ENCODE results near the gene DPH6.

The DPH6 gene

DNA sequence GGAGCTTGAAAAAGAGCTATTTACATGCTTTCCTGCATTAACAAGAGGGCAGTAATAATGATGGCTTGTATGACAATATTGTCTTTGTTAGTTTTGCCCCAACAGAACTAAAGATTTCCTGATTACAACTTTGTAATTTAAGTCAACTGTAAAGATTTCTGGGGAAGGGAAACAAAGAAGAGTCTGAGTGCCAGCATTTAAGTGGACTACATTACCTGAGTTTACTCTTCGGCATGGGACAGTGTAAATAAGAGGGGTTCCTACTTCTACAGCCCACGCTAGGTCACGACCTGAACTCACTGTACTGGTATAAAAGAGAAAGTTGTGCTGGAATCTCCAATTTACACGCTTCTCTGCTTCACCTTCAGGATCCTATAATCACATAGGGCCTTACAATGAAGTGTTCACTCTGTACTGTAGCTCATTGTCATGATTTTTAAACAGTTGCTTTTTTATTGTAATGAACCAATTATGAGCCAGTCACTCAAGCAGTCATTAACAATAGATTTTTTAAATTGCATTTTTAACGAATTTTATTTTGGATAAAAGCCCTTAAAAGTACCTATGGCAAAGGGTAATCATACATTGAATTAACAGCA, 39.6 kb downstream of the DPH6 start:
- Histone ChIP-seq H3K4ac (ENCODE audit: low read depth, low read length) (no peak overlapping the region), H3K79me1 (ENCODE audit: low read length) (no peaks in the 10 kb centered on the region), H3K23ac (ENCODE audit: low read length) (no peak overlapping the region), H3K4me2 (ENCODE audit: low read length) (no peak overlapping the region), H3K4me1 (ENCODE audit: control insufficient read depth, low read depth, low read length) (no peaks in the 10 kb centered on the region), H3K36me3 (ENCODE audit: control insufficient read depth, insufficient read depth, low read length) (no peaks in the 10 kb centered on the region), H3K27ac (ENCODE audit: low read depth, low read length) (no peak overlapping the region), H3K56ac (ENCODE audit: low read length) (no peak overlapping the region), H4K5ac (ENCODE audit: low read length) (no peak overlapping the region), H3K18ac (ENCODE audit: low read length) (no peak overlapping the region), H2BK5ac (ENCODE audit: low read length) (no peak overlapping the region), H3K79me2 (ENCODE audit: control insufficient read depth, insufficient read depth, low read length) (no peaks in the 10 kb centered on the region), H2AK5ac (ENCODE audit: low read length) (no peak overlapping the region), H2BK120ac (ENCODE audit: low read depth, low read length) (no peak overlapping the region), H3K9ac (ENCODE audit: low read length) (no peak overlapping the region), H4K8ac (ENCODE audit: low read depth, low read length) (no peak overlapping the region), H3K4me3 (ENCODE audit: low read length) (no peak overlapping the region), H2BK15ac (replicated peaks; ENCODE audit: low read depth) (no peak overlapping the region), H3K27me3 (ENCODE audit: insufficient read depth, low read length, poor library complexity) (no peaks in the 10 kb centered on the region)
- WGBS (ENCODE audit: extremely low coverage, insufficient coverage, low lambda C conversion rate): no CpG with 5 or more reads among the region's 5 CpGs
- no peak for DNase-seq

DNA sequence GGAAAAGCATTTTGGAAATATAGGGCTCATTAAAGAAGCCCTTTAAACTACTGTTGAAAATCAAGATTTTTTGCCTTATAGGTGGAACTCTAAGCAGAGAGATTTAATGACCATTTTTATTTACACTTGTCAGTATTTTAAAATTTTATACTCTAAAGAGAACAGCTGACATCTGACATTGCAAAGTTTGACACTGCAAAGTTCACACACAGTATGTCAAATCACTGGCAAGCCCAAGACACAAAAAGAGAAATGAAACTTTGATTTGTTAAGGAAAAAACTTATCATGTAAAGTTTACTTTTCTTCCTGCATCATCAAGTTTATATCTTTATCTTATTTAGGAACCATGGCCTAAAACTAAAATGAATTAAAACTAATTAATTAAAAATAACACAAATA, 40.2 kb downstream of the DPH6 start:
- H3K4me1 ChIP-seq (ENCODE audit: control insufficient read depth, low read depth, low read length): no peaks in the 10 kb centered on the region
- no peak overlapping the region for H2BK120ac ChIP-seq (ENCODE audit: low read depth, low read length)
- no peak overlapping the region for H3K23ac ChIP-seq (ENCODE audit: low read length)
- H4K5ac ChIP-seq (ENCODE audit: low read length): no peak overlapping the region
- no peak overlapping the region for H3K9ac ChIP-seq (ENCODE audit: low read length)
- no peaks in the 10 kb centered on the region for H3K36me3 ChIP-seq (ENCODE audit: control insufficient read depth, insufficient read depth, low read length)
- no peak overlapping the region for H3K27ac ChIP-seq (ENCODE audit: low read depth, low read length)
- no peak overlapping the region for H3K56ac ChIP-seq (ENCODE audit: low read length)
- H2BK15ac ChIP-seq (replicated peaks; ENCODE audit: low read depth): no peak overlapping the region
- no peak overlapping the region for H3K4me2 ChIP-seq (ENCODE audit: low read length)
- H3K79me2 ChIP-seq (ENCODE audit: control insufficient read depth, insufficient read depth, low read length): no peaks in the 10 kb centered on the region
- no peak for DNase-seq
- no peak overlapping the region for H2BK5ac ChIP-seq (ENCODE audit: low read length)
- H3K79me1 ChIP-seq (ENCODE audit: low read length): no peaks in the 10 kb centered on the region
- no peak overlapping the region for H3K18ac ChIP-seq (ENCODE audit: low read length)
- H2AK5ac ChIP-seq (ENCODE audit: low read length): no peak overlapping the region
- no peaks in the 10 kb centered on the region for H3K27me3 ChIP-seq (ENCODE audit: insufficient read depth, low read length, poor library complexity)
- H4K8ac ChIP-seq (ENCODE audit: low read depth, low read length): no peak overlapping the region
- H3K4ac ChIP-seq (ENCODE audit: low read depth, low read length): no peak overlapping the region
- H3K4me3 ChIP-seq (ENCODE audit: low read length): no peak overlapping the region

DNA sequence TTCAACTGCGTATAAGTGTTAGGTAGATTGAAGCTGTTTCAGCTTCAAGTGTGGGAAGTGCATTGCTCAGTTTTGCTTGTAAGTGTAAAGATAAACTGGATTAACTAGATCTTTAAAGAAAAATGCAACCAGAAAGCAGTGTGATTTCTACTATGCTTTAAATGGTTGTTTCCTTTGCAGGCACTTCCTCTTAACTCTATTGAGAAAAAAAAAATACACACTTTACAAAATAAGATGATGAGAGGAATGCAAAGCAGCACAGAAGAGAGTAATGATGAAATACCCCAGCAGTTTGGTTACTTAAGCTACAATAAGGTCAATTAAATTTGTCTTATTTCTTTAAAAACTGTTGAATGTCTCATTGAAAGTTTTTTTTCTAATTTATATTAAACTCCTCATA, 40.8 kb downstream of the DPH6 start:
- Histone ChIP-seq H2BK120ac (ENCODE audit: low read depth, low read length) (no peak overlapping the region), H4K8ac (ENCODE audit: low read depth, low read length) (no peak overlapping the region), H3K27me3 (ENCODE audit: insufficient read depth, low read length, poor library complexity) (no peaks in the 10 kb centered on the region), H2BK5ac (ENCODE audit: low read length) (no peak overlapping the region), H3K4ac (ENCODE audit: low read depth, low read length) (no peak overlapping the region), H3K4me1 (ENCODE audit: control insufficient read depth, low read depth, low read length) (no peaks in the 10 kb centered on the region), H2BK15ac (replicated peaks; ENCODE audit: low read depth) (no peak overlapping the region), H3K36me3 (ENCODE audit: control insufficient read depth, insufficient read depth, low read length) (no peaks in the 10 kb centered on the region), H3K27ac (ENCODE audit: low read depth, low read length) (no peak overlapping the region), H3K79me1 (ENCODE audit: low read length) (no peaks in the 10 kb centered on the region), H3K4me2 (ENCODE audit: low read length) (no peak overlapping the region), H3K9ac (ENCODE audit: low read length) (no peak overlapping the region), H3K23ac (ENCODE audit: low read length) (no peak overlapping the region), H2AK5ac (ENCODE audit: low read length) (no peak overlapping the region), H4K5ac (ENCODE audit: low read length) (no peak overlapping the region), H3K79me2 (ENCODE audit: control insufficient read depth, insufficient read depth, low read length) (no peaks in the 10 kb centered on the region), H3K4me3 (ENCODE audit: low read length) (no peak overlapping the region), H3K56ac (ENCODE audit: low read length) (no peak overlapping the region), H3K18ac (ENCODE audit: low read length) (no peak overlapping the region)
- DNase-seq: no peak
- no CpG with 5 or more reads among the region's 1 CpG for WGBS (ENCODE audit: extremely low coverage, insufficient coverage, low lambda C conversion rate)

GRCh38 chr15:35499723-35500122, 46.2 kb downstream of the DPH6 start:
- H2BK15ac ChIP-seq (replicated peaks; ENCODE audit: low read depth): no peak overlapping the region
- H3K27me3 ChIP-seq (ENCODE audit: insufficient read depth, low read length, poor library complexity): no peaks in the 10 kb centered on the region
- no peak overlapping the region for H3K23ac ChIP-seq (ENCODE audit: low read length)
- no peaks in the 10 kb centered on the region for H3K79me2 ChIP-seq (ENCODE audit: control insufficient read depth, insufficient read depth, low read length)
- no peak overlapping the region for H2BK5ac ChIP-seq (ENCODE audit: low read length)
- no peak overlapping the region for H3K56ac ChIP-seq (ENCODE audit: low read length)
- H4K8ac ChIP-seq (ENCODE audit: low read depth, low read length): no peak overlapping the region
- no CpG with 5 or more reads among the region's 4 CpGs for WGBS (ENCODE audit: extremely low coverage, insufficient coverage, low lambda C conversion rate)
- H3K36me3 ChIP-seq (ENCODE audit: control insufficient read depth, insufficient read depth, low read length): no peaks in the 10 kb centered on the region
- H3K79me1 ChIP-seq (ENCODE audit: low read length): no peaks in the 10 kb centered on the region
- no peak overlapping the region for H4K5ac ChIP-seq (ENCODE audit: low read length)
- H3K4me3 ChIP-seq (ENCODE audit: low read length): no peak overlapping the region
- H3K4me2 ChIP-seq (ENCODE audit: low read length): no peak overlapping the region
- H3K4ac ChIP-seq (ENCODE audit: low read depth, low read length): no peak overlapping the region
- no peaks in the 10 kb centered on the region for H3K4me1 ChIP-seq (ENCODE audit: control insufficient read depth, low read depth, low read length)
- H3K18ac ChIP-seq (ENCODE audit: low read length): no peak overlapping the region
- no peak overlapping the region for H2BK120ac ChIP-seq (ENCODE audit: low read depth, low read length)
- no peak overlapping the region for H2AK5ac ChIP-seq (ENCODE audit: low read length)
- no peak overlapping the region for H3K9ac ChIP-seq (ENCODE audit: low read length)
- DNase-seq: no peak
- H3K27ac ChIP-seq (ENCODE audit: low read depth, low read length): no peak overlapping the region

DNA sequence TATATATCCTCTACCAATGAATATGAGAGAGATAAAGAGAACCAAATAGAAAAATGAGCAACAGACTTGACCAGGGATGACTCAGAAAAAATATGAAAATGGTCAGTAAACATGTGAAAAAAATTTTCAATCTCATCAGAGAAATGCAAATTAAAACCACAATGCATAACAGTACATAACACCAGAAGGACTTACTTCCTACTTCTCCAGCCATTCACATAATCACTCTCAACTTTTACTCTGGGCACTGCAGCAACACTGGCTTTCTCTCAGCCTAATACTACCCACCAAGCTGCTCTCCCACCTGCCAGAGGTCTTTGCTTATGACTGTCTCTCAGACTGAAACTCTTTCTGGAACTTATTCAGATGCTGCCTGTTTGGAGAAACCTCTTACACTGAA, 49.4 kb downstream of the DPH6 start:
- no peak overlapping the region for H3K4me2 ChIP-seq (ENCODE audit: low read length)
- H2BK120ac ChIP-seq (ENCODE audit: low read depth, low read length): no peak overlapping the region
- no peak overlapping the region for H3K9ac ChIP-seq (ENCODE audit: low read length)
- no peaks in the 10 kb centered on the region for H3K79me1 ChIP-seq (ENCODE audit: low read length)
- no peak overlapping the region for H3K4me3 ChIP-seq (ENCODE audit: low read length)
- H3K23ac ChIP-seq (ENCODE audit: low read length): no peak overlapping the region
- no peaks in the 10 kb centered on the region for H3K79me2 ChIP-seq (ENCODE audit: control insufficient read depth, insufficient read depth, low read length)
- H3K56ac ChIP-seq (ENCODE audit: low read length): no peak overlapping the region
- H3K36me3 ChIP-seq (ENCODE audit: control insufficient read depth, insufficient read depth, low read length): no peaks in the 10 kb centered on the region
- no peak overlapping the region for H4K8ac ChIP-seq (ENCODE audit: low read depth, low read length)
- no peak overlapping the region for H2AK5ac ChIP-seq (ENCODE audit: low read length)
- no peak for DNase-seq
- H3K4ac ChIP-seq (ENCODE audit: low read depth, low read length): no peak overlapping the region
- no peak overlapping the region for H3K27ac ChIP-seq (ENCODE audit: low read depth, low read length)
- H2BK15ac ChIP-seq (replicated peaks; ENCODE audit: low read depth): no peak overlapping the region
- H3K27me3 ChIP-seq (ENCODE audit: insufficient read depth, low read length, poor library complexity): no peaks in the 10 kb centered on the region
- H2BK5ac ChIP-seq (ENCODE audit: low read length): no peak overlapping the region
- H3K4me1 ChIP-seq (ENCODE audit: control insufficient read depth, low read depth, low read length): no peaks in the 10 kb centered on the region
- H3K18ac ChIP-seq (ENCODE audit: low read length): no peak overlapping the region
- no peak overlapping the region for H4K5ac ChIP-seq (ENCODE audit: low read length)

DNA sequence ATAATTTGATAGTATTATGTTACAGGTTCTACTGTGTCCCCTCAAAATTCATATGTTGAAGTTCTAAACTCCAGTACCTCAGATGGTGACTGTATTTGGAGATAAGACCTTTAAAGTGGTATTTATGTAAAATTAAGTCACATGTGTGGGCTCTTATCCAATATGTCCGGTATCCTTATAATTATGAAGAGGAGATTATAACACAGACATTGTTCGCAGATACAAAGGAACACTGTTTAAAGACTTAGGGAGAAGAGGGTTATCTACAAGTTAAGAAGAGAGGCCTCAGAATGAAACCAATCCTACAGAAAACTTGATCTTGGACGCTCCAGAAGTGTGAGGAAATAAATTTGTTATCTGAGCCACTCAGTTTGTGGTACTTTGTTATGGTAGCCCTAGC, 50.9 kb downstream of the DPH6 start:
- no peak overlapping the region for H3K18ac ChIP-seq (ENCODE audit: low read length)
- H2BK5ac ChIP-seq (ENCODE audit: low read length): no peak overlapping the region
- no CpG with 5 or more reads among the region's 3 CpGs for WGBS (ENCODE audit: extremely low coverage, insufficient coverage, low lambda C conversion rate)
- H3K36me3 ChIP-seq (ENCODE audit: control insufficient read depth, insufficient read depth, low read length): no peaks in the 10 kb centered on the region
- H3K56ac ChIP-seq (ENCODE audit: low read length): no peak overlapping the region
- H3K4me3 ChIP-seq (ENCODE audit: low read length): no peak overlapping the region
- no peak overlapping the region for H2AK5ac ChIP-seq (ENCODE audit: low read length)
- DNase-seq: no peak
- H3K79me2 ChIP-seq (ENCODE audit: control insufficient read depth, insufficient read depth, low read length): no peaks in the 10 kb centered on the region
- H3K9ac ChIP-seq (ENCODE audit: low read length): no peak overlapping the region
- H3K27me3 ChIP-seq (ENCODE audit: insufficient read depth, low read length, poor library complexity): no peaks in the 10 kb centered on the region
- H3K4me1 ChIP-seq (ENCODE audit: control insufficient read depth, low read depth, low read length): no peaks in the 10 kb centered on the region
- H4K8ac ChIP-seq (ENCODE audit: low read depth, low read length): no peak overlapping the region
- H3K79me1 ChIP-seq (ENCODE audit: low read length): no peaks in the 10 kb centered on the region
- H3K4me2 ChIP-seq (ENCODE audit: low read length): no peak overlapping the region
- H3K4ac ChIP-seq (ENCODE audit: low read depth, low read length): no peak overlapping the region
- H4K5ac ChIP-seq (ENCODE audit: low read length): no peak overlapping the region
- no peak overlapping the region for H2BK120ac ChIP-seq (ENCODE audit: low read depth, low read length)
- no peak overlapping the region for H3K27ac ChIP-seq (ENCODE audit: low read depth, low read length)
- no peak overlapping the region for H3K23ac ChIP-seq (ENCODE audit: low read length)
- no peak overlapping the region for H2BK15ac ChIP-seq (replicated peaks; ENCODE audit: low read depth)
